ENCODE measurements around the gene PNLIPRP1. TPM values are rescaled to one million over a fixed set of nuclear protein-coding genes. Genes with fewer than 3 reads are reported as not detected.

PNLIPRP1 gene
- total RNA-seq, 1 experiment from 2014 or later: not detected

GRCh38 chr10:116596062-116596461, 5.3 kb downstream of the PNLIPRP1 start:
- Histone ChIP-seq H3K79me1 (ENCODE audit: insufficient read depth, low read depth, low read length, poor library complexity, severe bottlenecking) (no peaks in the 10 kb centered on the region), H2BK20ac (ENCODE audit: low read depth, low read length, poor library complexity, severe bottlenecking) (no peak overlapping the region), H4K91ac (ENCODE audit: insufficient read length, low read depth, low read length) (no peak overlapping the region), H3K79me2 (ENCODE audit: insufficient read depth, low read length) (no peaks in the 10 kb centered on the region), H3K4ac (ENCODE audit: low read depth, low read length) (no peak overlapping the region), H4K5ac (ENCODE audit: insufficient read length, low read depth, low read length) (no peak overlapping the region), H3K27ac (ENCODE audit: insufficient read length, low read depth, low read length) (no peak overlapping the region), H2AK5ac (ENCODE audit: insufficient read length, low read length) (no peak overlapping the region), H3K56ac (ENCODE audit: insufficient read length, low read depth, low read length) (no peak overlapping the region), H4K20me1 (ENCODE audit: control insufficient read depth, insufficient read depth, insufficient read length) (no peaks in the 10 kb centered on the region), H3K9me3 (ENCODE audit: control insufficient read depth, low read depth, low read length) (no peaks in the 10 kb centered on the region), H2BK15ac (ENCODE audit: low read depth, low read length) (no peak overlapping the region), H3K23me2 (ENCODE audit: insufficient read length, low read depth, low read length, poor library complexity, severe bottlenecking) (no peaks in the 10 kb centered on the region), H3K27me3 (ENCODE audit: insufficient read depth, low read length) (no peaks in the 10 kb centered on the region), H4K8ac (replicated peaks; ENCODE audit: insufficient read length, low read depth, low read length) (no peak overlapping the region), H3K23ac (ENCODE audit: insufficient read length, low read depth, low read length) (no peak overlapping the region), H2BK5ac (ENCODE audit: insufficient read length, low read length) (no peak overlapping the region), H2AFZ (ENCODE audit: low read length) (no peak overlapping the region), H3K14ac (ENCODE audit: insufficient read depth, low read length) (no peak overlapping the region), H3K4me2 (ENCODE audit: insufficient read depth, insufficient read length, low read length) (no peak overlapping the region), H3T11ph (ENCODE audit: low read length) (no peak overlapping the region), H2BK12ac (ENCODE audit: insufficient read length, low read depth, low read length) (no peak overlapping the region), H2BK120ac (ENCODE audit: low read depth, low read length, poor library complexity, severe bottlenecking) (no peak overlapping the region), H3K4me1 (ENCODE audit: insufficient read depth, low read length) (no peaks in the 10 kb centered on the region), H3K9ac (ENCODE audit: extremely low read depth, insufficient read length, low read length) (no peak overlapping the region), H3K18ac (ENCODE audit: insufficient read length, low read depth, low read length) (no peak overlapping the region)
- no peak overlapping the region for H3K4me3 Mint-ChIP-seq
- no CpG with 5 or more reads among the region's 2 CpGs for WGBS (ENCODE audit: extremely low coverage, insufficient read length, low lambda C conversion rate)
- no peak overlapping the region for H3K27ac Mint-ChIP-seq
- peaks cover 11 to 14% of the 10 kb centered on the region in 2 experiments for H3K4me1 Mint-ChIP-seq
- peaks cover 2% of the 10 kb centered on the region for H3K27me3 Mint-ChIP-seq (ENCODE audit: low read depth)
- TF ChIP-seq, protein P1, sequence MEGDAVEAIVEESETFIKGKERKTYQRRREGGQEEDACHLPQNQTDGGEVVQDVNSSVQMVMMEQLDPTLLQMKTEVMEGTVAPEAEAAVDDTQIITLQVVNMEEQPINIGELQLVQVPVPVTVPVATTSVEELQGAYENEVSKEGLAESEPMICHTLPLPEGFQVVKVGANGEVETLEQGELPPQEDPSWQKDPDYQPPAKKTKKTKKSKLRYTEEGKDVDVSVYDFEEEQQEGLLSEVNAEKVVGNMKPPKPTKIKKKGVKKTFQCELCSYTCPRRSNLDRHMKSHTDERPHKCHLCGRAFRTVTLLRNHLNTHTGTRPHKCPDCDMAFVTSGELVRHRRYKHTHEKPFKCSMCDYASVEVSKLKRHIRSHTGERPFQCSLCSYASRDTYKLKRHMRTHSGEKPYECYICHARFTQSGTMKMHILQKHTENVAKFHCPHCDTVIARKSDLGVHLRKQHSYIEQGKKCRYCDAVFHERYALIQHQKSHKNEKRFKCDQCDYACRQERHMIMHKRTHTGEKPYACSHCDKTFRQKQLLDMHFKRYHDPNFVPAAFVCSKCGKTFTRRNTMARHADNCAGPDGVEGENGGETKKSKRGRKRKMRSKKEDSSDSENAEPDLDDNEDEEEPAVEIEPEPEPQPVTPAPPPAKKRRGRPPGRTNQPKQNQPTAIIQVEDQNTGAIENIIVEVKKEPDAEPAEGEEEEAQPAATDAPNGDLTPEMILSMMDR (conservative IDR thresholded peaks at IDR 0.05): no peak
- DNase-seq: no peak
- no peaks in the 10 kb centered on the region for H3K9me3 Mint-ChIP-seq
- H3K36me3 Mint-ChIP-seq (ENCODE audit: insufficient read depth in 1 of 3, low read depth in 3 of 3): no peaks in the 10 kb centered on the region

Data from H9 (cell line).